SKM-1 treated with dmso at 0.1 percent for 144 hours (cell line): Measurements from ENCODE around the gene ESRRG.

Source experiments
- DNase-seq: peaks from one replicate; lab custom pipeline; 2025; ENCODE audit not compliant: unreplicated experiment; lab: John Stamatoyannopoulos, UW

ESRRG gene

GRCh38 chr1:216632980-216633379 is 90.2 kb downstream of the ESRRG start:
- no peak for DNase-seq

GRCh38 chr1:216630532-216630931 is 92.7 kb downstream of the ESRRG start:
- DNase-seq = no peak

GRCh38 chr1:216627252-216627651 is 96.0 kb downstream of the ESRRG start:
- no peak for DNase-seq

GRCh38 chr1:216626394-216627067 is 96.7 kb downstream of the ESRRG start:
- DNase-seq = no peak

- DNase-seq = no peak
Observed at GRCh38 chr1:216621536-216621935, 101.7 kb downstream of the ESRRG start.

GRCh38 chr1:216617081-216617875 is 106.0 kb downstream of the ESRRG start:
- DNase-seq = no peak

- no peak for DNase-seq
Observed at GRCh38 chr1:216616425-216616824, 106.8 kb downstream of the ESRRG start.

- DNase-seq = no peak
Observed at GRCh38 chr1:216614011-216614934, 109.0 kb downstream of the ESRRG start.

- DNase-seq = no peak
Observed at GRCh38 chr1:216612291-216612690, 110.9 kb downstream of the ESRRG start.

GRCh38 chr1:216607067-216607697 is 116.0 kb downstream of the ESRRG start:
- DNase-seq = no peak

GRCh38 chr1:216606047-216606637 is 117.1 kb downstream of the ESRRG start:
- no peak for DNase-seq

- DNase-seq = no peak
Observed at GRCh38 chr1:216604771-216605170, 118.5 kb downstream of the ESRRG start.

- DNase-seq = peak; percentile 54
Observed at GRCh38 chr1:216600730-216601609, 122.3 kb downstream of the ESRRG start.

GRCh38 chr1:216599851-216600250 is 123.4 kb downstream of the ESRRG start:
- no peak for DNase-seq

GRCh38 chr1:216598448-216598847 is 124.8 kb downstream of the ESRRG start:
- DNase-seq = no peak

- DNase-seq = no peak
Observed at GRCh38 chr1:216596281-216596862, 126.9 kb downstream of the ESRRG start.

- no peak for DNase-seq
Observed at GRCh38 chr1:216587715-216588114, 135.5 kb downstream of the ESRRG start.

GRCh38 chr1:216582151-216582550 is 141.1 kb downstream of the ESRRG start:
- no peak for DNase-seq

GRCh38 chr1:216580538-216581057 is 142.6 kb downstream of the ESRRG start:
- DNase-seq = no peak
